PFSK-1 (cell line): ENCODE measurements around the gene COLEC12.

Experiments
- FOXP2 ChIP-seq: optimal IDR thresholded peaks from 2 replicates; pipeline ENCODE3; 2011; ENCODE audit warnings: borderline replicate concordance, control low read depth, inconsistent platforms; ENCODE audit not compliant: insufficient read depth; ENCODE audit errors: extremely low read length, extremely low read depth
- POLR2AphosphoS5 ChIP-seq: IDR thresholded peaks from 2 replicates; pipeline ENCODE4 v1.6.1; 2012; ENCODE audit warnings: low read depth, mild to moderate bottlenecking, control low read depth, low read length, moderate library complexity
- SIN3A ChIP-seq: IDR thresholded peaks from 2 replicates; pipeline ENCODE4 v1.6.1; 2012; ENCODE audit warnings: mild to moderate bottlenecking, low read length, moderate library complexity, borderline replicate concordance; ENCODE audit not compliant: insufficient read depth
- TAF1 ChIP-seq: IDR thresholded peaks from 2 replicates; pipeline ENCODE4 v1.6.1; 2012; ENCODE audit warnings: low read length, control low read depth, borderline replicate concordance; ENCODE audit not compliant: insufficient read depth
- TF ChIP-seq, protein P1 (sequence below), 2 experiments: IDR thresholded peaks; 2 replicates each; pipeline versions ENCODE4 v1.6.1 to v1.8.0; 2011 to 2012; ENCODE audit warnings: low read depth in 2 of 2, low read length in 2 of 2, control low read depth in 1 of 2, inconsistent platforms in 1 of 2, mild to moderate bottlenecking in 1 of 2, moderate library complexity in 1 of 2; ENCODE audit not compliant: insufficient read depth in 1 of 2

The COLEC12 gene

GRCh38 chr18:394987-395362 is 105.5 kb downstream of the COLEC12 start:
- TF ChIP-seq POLR2AphosphoS5 (no peak), FOXP2 (no peak), TAF1 (no peak), SIN3A (no peak)
- TF ChIP-seq, protein P1, sequence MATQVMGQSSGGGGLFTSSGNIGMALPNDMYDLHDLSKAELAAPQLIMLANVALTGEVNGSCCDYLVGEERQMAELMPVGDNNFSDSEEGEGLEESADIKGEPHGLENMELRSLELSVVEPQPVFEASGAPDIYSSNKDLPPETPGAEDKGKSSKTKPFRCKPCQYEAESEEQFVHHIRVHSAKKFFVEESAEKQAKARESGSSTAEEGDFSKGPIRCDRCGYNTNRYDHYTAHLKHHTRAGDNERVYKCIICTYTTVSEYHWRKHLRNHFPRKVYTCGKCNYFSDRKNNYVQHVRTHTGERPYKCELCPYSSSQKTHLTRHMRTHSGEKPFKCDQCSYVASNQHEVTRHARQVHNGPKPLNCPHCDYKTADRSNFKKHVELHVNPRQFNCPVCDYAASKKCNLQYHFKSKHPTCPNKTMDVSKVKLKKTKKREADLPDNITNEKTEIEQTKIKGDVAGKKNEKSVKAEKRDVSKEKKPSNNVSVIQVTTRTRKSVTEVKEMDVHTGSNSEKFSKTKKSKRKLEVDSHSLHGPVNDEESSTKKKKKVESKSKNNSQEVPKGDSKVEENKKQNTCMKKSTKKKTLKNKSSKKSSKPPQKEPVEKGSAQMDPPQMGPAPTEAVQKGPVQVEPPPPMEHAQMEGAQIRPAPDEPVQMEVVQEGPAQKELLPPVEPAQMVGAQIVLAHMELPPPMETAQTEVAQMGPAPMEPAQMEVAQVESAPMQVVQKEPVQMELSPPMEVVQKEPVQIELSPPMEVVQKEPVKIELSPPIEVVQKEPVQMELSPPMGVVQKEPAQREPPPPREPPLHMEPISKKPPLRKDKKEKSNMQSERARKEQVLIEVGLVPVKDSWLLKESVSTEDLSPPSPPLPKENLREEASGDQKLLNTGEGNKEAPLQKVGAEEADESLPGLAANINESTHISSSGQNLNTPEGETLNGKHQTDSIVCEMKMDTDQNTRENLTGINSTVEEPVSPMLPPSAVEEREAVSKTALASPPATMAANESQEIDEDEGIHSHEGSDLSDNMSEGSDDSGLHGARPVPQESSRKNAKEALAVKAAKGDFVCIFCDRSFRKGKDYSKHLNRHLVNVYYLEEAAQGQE (IDR thresholded peaks at IDR 0.05; ENCODE audit: insufficient read depth in 1 of 2, low read depth in 2 of 2, low read length in 2 of 2), result no peak

GRCh38 chr18:394262-394986 is 106.1 kb downstream of the COLEC12 start:
- TF ChIP-seq, protein P1 (IDR thresholded peaks at IDR 0.05; ENCODE audit: insufficient read depth in 1 of 2, low read depth in 2 of 2, low read length in 2 of 2), result no peak
- TF ChIP-seq POLR2AphosphoS5 (no peak), TAF1 (no peak), FOXP2 (no peak), SIN3A (no peak)

- TF ChIP-seq FOXP2, result no peak
- TF ChIP-seq, protein P1 (IDR thresholded peaks at IDR 0.05; ENCODE audit: insufficient read depth in 1 of 2, low read depth in 2 of 2, low read length in 2 of 2), result no peak
- TF ChIP-seq POLR2AphosphoS5, result no peak
- TF ChIP-seq SIN3A, result no peak
- no peak for TF ChIP-seq TAF1
These were observed 106.9 kb downstream of the COLEC12 start for GRCh38 chr18:393574-393957.

DNA sequence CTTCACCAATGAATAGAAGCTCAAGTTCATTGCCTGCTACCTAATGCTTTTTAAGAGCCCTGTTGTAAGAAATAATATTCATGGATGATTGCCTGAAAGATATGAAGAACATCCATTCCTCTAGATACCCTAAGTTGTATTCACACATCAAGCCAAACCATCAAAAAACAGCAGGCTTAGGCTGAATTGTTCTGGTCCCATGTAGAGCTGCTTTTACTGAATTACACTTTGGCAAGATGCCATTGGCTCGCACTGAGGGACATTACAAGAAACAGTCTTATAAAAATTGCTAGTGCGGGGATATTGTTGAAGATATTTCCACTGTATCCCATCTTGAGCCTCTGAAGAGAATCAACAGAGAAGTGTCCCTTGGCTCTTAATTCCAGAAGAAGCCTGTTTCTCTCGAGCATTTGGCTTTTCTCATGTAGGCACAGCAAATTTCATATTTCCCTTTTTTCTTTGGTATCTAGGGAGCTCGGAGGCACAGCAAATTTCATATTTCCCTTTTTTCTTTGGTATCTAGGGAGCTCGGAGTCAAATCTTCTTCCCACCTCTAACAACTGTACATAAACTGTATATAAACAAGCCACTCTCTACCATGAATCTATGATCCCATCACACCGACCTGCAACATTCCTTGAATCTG is 107.5 kb downstream of the COLEC12 start:
- TF ChIP-seq TAF1 (no peak), FOXP2 (no peak), POLR2AphosphoS5 (no peak), SIN3A (no peak)
- TF ChIP-seq, protein P1 (IDR thresholded peaks at IDR 0.05; ENCODE audit: insufficient read depth in 1 of 2, low read depth in 2 of 2, low read length in 2 of 2), result no peak
